ENCODE measurements around the gene ZNF169. TPM values are rescaled to one million over a fixed set of nuclear protein-coding genes. Genes with fewer than 3 reads are reported as not detected.
"Not testable (repeated sequence)": the region's sequence is repeated elsewhere in the genome, so short reads cannot be mapped to it uniquely, and the experiment has no call there.

The ZNF169 gene
- total RNA-seq, 1 donor from 2014 or later, result 9.0 TPM

DNA sequence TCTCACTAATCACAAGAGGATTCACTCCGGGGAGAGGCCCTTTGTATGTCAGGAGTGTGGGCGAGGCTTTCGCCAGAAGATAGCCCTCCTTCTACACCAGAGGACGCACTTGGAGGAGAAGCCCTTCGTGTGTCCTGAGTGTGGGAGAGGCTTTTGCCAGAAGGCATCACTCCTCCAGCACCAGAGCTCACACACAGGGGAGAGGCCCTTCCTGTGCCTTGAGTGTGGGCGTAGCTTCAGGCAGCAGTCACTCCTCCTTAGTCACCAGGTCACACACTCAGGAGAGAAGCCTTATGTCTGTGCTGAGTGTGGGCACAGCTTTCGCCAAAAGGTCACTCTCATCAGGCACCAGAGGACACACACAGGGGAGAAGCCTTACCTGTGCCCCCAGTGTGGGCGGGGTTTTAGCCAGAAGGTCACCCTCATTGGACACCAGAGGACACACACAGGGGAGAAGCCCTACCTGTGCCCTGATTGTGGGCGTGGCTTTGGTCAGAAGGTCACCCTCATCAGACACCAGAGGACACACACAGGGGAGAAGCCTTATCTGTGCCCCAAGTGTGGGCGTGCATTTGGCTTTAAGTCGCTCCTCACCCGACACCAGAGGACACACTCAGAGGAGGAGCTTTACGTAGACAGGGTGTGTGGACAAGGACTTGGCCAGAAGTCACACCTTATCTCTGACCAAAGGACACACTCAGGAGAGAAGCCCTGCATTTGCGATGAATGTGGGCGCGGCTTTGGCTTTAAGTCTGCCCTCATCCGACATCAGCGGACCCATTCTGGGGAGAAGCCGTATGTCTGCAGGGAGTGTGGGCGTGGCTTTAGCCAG, 41.6 kb downstream of the ZNF169 start:
- intact Hi-C loops (cut with micrococcal nuclease), result no loop called here
- H3K9me3 Mint-ChIP-seq, result no peaks in the 10 kb centered on the region
- no peak overlapping the region for H3K4me3 Mint-ChIP-seq (ENCODE audit: low read depth)
- no peak for DNase-seq (ENCODE audit: low spot score)
- H3K27me3 Mint-ChIP-seq (ENCODE audit: low read depth), result no peaks in the 10 kb centered on the region
- peaks cover 13% of the 10 kb centered on the region for H3K36me3 Mint-ChIP-seq (ENCODE audit: low read depth)
- H3K4me1 Mint-ChIP-seq (ENCODE audit: low read depth), result peaks cover 16% of the 10 kb centered on the region
- no peak overlapping the region for H3K27ac Mint-ChIP-seq

DNA sequence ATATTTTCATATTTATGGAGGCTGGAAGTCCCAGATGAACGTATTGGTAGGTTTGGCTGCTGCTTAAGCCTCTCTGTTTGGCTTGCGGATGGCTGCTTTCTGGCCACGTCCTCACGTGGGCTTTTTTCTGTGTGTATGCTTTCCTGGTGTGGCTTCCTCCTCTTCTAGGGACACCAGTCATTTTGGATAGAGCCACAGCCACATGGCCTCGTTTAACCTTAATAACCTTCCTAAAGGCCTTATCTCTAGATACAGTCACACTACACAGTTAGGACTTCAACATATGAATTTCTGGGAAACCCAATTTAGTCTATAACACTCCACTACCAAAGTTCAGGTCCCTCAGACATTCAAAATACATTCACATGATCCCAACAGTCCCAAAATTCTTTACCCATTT, 42.5 kb downstream of the ZNF169 start:
- Mint-ChIP-seq H3K27ac (no peak overlapping the region), H3K4me1 (ENCODE audit: low read depth) (peaks cover 16% of the 10 kb centered on the region)

DNA sequence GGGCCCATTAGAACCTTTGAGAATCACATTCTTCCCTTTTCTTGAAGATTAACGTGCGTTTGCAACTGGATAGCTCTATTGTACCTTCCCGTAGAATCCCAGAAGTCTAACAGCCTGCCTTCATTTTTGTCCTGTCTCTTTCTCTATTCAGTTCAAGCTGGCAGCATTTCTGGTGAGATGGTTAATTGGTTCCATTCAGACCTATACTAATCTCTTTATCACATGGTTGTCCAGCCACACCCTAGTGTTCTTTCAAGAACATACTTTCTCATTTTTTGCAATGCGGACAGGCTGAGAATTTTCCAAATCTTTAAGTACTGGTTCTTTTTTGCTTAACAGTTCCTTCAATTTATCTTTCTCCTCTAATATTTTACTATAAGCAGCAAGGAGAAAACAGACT, 43.3 kb downstream of the ZNF169 start:
- Mint-ChIP-seq H3K4me3 (ENCODE audit: low read depth) (no peak overlapping the region), H3K27me3 (ENCODE audit: low read depth) (no peaks in the 10 kb centered on the region), H3K27ac (no peak overlapping the region), H3K9me3 (no peaks in the 10 kb centered on the region), H3K36me3 (ENCODE audit: low read depth) (peaks cover 5% of the 10 kb centered on the region), H3K4me1 (ENCODE audit: low read depth) (peaks cover 16% of the 10 kb centered on the region)
- DNase-seq (ENCODE audit: low spot score), result no peak
- intact Hi-C loops (cut with micrococcal nuclease), result no loop called here

More for the DNA sequence above, 42.5 kb downstream of the ZNF169 start:
- no peaks in the 10 kb centered on the region for H3K9me3 Mint-ChIP-seq
- intact Hi-C loops (cut with micrococcal nuclease), result no loop called here
- H3K36me3 Mint-ChIP-seq (ENCODE audit: low read depth), result peaks cover 10% of the 10 kb centered on the region
- no peak overlapping the region for H3K4me3 Mint-ChIP-seq (ENCODE audit: low read depth)
- H3K27me3 Mint-ChIP-seq (ENCODE audit: low read depth), result no peaks in the 10 kb centered on the region
- DNase-seq (ENCODE audit: low spot score), result no peak

GRCh38 chr9:94303321-94303720, 44.2 kb downstream of the ZNF169 start:
- intact Hi-C loops (cut with micrococcal nuclease), result no loop called here
- Mint-ChIP-seq H3K9me3 (no peaks in the 10 kb centered on the region), H3K36me3 (ENCODE audit: low read depth) (peaks cover 5% of the 10 kb centered on the region), H3K4me3 (ENCODE audit: low read depth) (no peak overlapping the region), H3K27me3 (ENCODE audit: low read depth) (no peaks in the 10 kb centered on the region), H3K27ac (no peak overlapping the region), H3K4me1 (ENCODE audit: low read depth) (peaks cover 16% of the 10 kb centered on the region)
- no peak for DNase-seq (ENCODE audit: low spot score)

DNA sequence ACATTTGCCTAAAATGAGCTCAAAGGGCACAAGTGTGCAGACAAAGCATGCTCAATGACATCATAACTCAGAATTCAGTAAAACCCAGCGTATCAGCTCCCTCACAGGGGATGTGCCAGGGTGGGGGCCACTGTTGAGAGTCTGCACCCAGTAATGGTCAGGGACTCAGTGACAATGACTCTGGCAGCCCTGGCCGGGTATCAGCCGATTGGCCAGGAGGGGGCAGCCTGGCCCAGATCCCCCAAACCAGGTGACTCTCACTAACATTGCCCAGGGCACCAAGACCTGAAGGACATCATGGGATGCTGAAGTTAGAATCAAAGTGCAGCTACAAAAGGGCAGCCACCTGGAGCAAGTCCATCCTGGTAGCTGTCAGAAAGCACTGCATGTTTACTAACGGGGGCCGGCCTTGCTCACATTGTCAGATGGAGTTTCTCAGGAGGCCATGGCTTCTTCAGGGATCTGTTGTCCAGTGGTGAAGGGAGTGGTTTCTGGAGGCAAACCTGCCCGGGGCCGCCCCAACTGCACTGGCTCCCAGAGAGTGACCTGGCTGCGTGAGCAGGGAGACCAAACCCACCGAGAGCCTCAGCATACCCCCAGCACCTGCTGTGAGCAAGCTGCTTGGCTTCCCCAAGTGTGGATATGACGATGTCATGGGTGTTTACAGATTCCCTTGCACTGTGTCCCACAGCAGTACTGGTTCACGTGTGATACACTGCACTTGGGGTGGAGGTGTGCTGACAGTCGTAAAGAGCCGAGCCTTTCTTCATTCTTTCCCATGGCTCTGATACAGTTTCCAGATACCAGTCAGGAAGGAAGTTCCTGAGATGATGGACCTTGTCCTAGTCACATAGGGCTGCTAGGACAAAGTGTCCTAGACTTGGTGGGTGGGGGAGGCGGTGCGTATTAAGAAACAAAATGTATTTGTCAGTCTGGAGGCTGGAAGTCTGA, 56.2 kb downstream of the ZNF169 start:
- H3K27me3 Mint-ChIP-seq (ENCODE audit: low read depth); H3K4me3 Mint-ChIP-seq (ENCODE audit: low read depth); H3K27ac Mint-ChIP-seq; H3K4me1 Mint-ChIP-seq (ENCODE audit: low read depth); DNase-seq (ENCODE audit: low spot score); H3K36me3 Mint-ChIP-seq (ENCODE audit: low read depth); intact Hi-C loops (cut with micrococcal nuclease); H3K9me3 Mint-ChIP-seq: not testable (repeated sequence)

DNA sequence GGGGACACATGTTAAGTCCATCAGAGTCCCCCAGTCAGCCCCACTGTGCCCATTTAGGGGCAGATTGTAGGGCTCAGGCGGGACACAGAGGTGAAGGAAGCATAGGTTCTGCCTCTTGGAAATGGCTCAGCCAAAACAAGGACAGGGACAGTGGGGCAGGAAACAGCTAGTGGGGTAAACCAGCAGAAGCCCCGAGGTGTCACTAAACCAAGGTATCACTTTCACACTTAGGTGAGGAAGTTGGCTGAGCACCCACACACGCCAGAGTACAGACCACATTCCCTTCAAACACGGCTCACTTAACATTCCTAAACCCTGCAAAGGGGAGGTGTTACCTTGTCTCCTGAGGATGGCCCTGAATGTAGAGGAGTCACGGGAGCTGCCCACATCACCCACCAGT, 57.1 kb downstream of the ZNF169 start:
- not testable (repeated sequence) for H3K9me3 Mint-ChIP-seq

GRCh38 chr9:94317949-94318657, 59.0 kb downstream of the ZNF169 start:
- H3K4me1 Mint-ChIP-seq (ENCODE audit: low read depth); H3K9me3 Mint-ChIP-seq; H3K4me3 Mint-ChIP-seq (ENCODE audit: low read depth); H3K36me3 Mint-ChIP-seq (ENCODE audit: low read depth); intact Hi-C loops (cut with micrococcal nuclease); DNase-seq (ENCODE audit: low spot score); H3K27me3 Mint-ChIP-seq (ENCODE audit: low read depth); H3K27ac Mint-ChIP-seq: not testable (repeated sequence)

More for the DNA sequence above, 57.1 kb downstream of the ZNF169 start:
- DNase-seq (ENCODE audit: low spot score); H3K27me3 Mint-ChIP-seq (ENCODE audit: low read depth); H3K4me3 Mint-ChIP-seq (ENCODE audit: low read depth); H3K36me3 Mint-ChIP-seq (ENCODE audit: low read depth); intact Hi-C loops (cut with micrococcal nuclease); H3K27ac Mint-ChIP-seq; H3K4me1 Mint-ChIP-seq (ENCODE audit: low read depth): not testable (repeated sequence)

GRCh38 chr9:94322342-94322940, 63.3 kb downstream of the ZNF169 start:
- DNase-seq (ENCODE audit: low spot score); H3K9me3 Mint-ChIP-seq; H3K27ac Mint-ChIP-seq; H3K36me3 Mint-ChIP-seq (ENCODE audit: low read depth); H3K27me3 Mint-ChIP-seq (ENCODE audit: low read depth); H3K4me1 Mint-ChIP-seq (ENCODE audit: low read depth); H3K4me3 Mint-ChIP-seq (ENCODE audit: low read depth); intact Hi-C loops (cut with micrococcal nuclease): not testable (repeated sequence)

GRCh38 chr9:94323153-94323798, 64.2 kb downstream of the ZNF169 start:
- H3K36me3 Mint-ChIP-seq (ENCODE audit: low read depth); intact Hi-C loops (cut with micrococcal nuclease); DNase-seq (ENCODE audit: low spot score); H3K27me3 Mint-ChIP-seq (ENCODE audit: low read depth); H3K4me1 Mint-ChIP-seq (ENCODE audit: low read depth); H3K27ac Mint-ChIP-seq; H3K4me3 Mint-ChIP-seq (ENCODE audit: low read depth); H3K9me3 Mint-ChIP-seq: not testable (repeated sequence)

DNA sequence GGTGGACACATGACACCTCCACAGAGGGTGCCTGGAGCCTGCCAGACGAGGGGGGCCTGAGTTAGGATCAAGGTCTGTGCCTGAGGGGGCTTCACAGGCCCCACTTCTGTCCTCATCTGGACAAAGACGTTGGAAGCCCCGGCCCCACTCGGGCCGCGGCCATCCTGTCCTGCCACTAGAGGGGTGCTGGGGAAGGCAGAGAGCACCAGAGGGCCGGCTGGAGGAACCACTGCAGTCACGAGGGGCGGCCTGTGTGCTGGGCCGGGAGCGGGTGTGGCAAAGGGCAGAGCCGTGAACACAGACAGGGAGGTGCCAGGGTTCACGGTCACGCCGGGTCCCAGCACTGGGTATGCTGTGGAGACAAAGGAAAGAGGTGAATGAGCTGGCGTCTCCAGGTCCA, 66.5 kb downstream of the ZNF169 start:
- not testable (repeated sequence) for H3K27ac Mint-ChIP-seq

GRCh38 chr9:94328544-94328943, 69.4 kb downstream of the ZNF169 start, which contains the start of gene NUTM2F:
Gene NUTM2F, minus strand, starts transcription at chr9:94328644. Its CDS starts 21 bp downstream, at chr9:94328623.
- H3K36me3 Mint-ChIP-seq (ENCODE audit: low read depth); H3K27ac Mint-ChIP-seq; H3K27me3 Mint-ChIP-seq (ENCODE audit: low read depth); intact Hi-C loops (cut with micrococcal nuclease); H3K4me3 Mint-ChIP-seq (ENCODE audit: low read depth); DNase-seq (ENCODE audit: low spot score); H3K9me3 Mint-ChIP-seq; H3K4me1 Mint-ChIP-seq (ENCODE audit: low read depth): not testable (repeated sequence)

More for the DNA sequence above, 66.5 kb downstream of the ZNF169 start:
- H3K27me3 Mint-ChIP-seq (ENCODE audit: low read depth); H3K4me1 Mint-ChIP-seq (ENCODE audit: low read depth); intact Hi-C loops (cut with micrococcal nuclease); DNase-seq (ENCODE audit: low spot score); H3K36me3 Mint-ChIP-seq (ENCODE audit: low read depth); H3K9me3 Mint-ChIP-seq; H3K4me3 Mint-ChIP-seq (ENCODE audit: low read depth): not testable (repeated sequence)

GRCh38 chr9:94336445-94336844, 77.3 kb downstream of the ZNF169 start:
- H3K4me1 Mint-ChIP-seq (ENCODE audit: low read depth); intact Hi-C loops (cut with micrococcal nuclease); H3K27ac Mint-ChIP-seq; H3K36me3 Mint-ChIP-seq (ENCODE audit: low read depth); DNase-seq (ENCODE audit: low spot score); H3K4me3 Mint-ChIP-seq (ENCODE audit: low read depth); H3K27me3 Mint-ChIP-seq (ENCODE audit: low read depth); H3K9me3 Mint-ChIP-seq: not testable (repeated sequence)
